ENCODE measurements around the gene OIP5.
A peak's percentile ranks its signal among the peaks of the same experiment; 100 is the strongest.
"Not testable (repeated sequence)": the region's sequence is repeated elsewhere in the genome, so short reads cannot be mapped to it uniquely, and the experiment has no call there.

Gene OIP5

GRCh38 chr15:41332194-41333025, at the start of gene OIP5, which contains the start of gene NUSAP1:
TSS of gene OIP5 (minus strand) at chr15:41332591. CDS start at chr15:41332561, 30 bp downstream.
TSS of gene NUSAP1 (plus strand) at chr15:41332881. CDS start at chr15:41332958, 77 bp downstream.
- peak; percentile 100 for DNase-seq

DNA sequence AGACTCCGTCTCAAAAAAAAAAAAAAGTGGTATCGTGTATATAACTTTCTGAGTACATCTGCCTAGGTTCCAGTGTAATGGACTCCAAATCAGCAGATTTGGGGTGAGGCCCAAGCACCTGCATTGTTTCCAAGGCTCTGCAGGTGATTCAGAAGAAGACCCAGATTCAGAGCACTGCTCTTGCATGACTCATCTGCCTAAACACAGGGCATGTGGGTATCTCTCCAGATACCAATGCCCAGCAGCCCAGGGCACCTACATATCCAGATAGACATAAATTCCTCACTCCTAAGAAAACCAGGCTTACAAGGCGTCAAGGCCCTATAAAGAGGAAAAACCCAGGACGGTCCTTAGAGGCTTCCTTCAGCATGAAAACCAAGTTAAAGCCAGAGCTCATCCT, 45.6 kb upstream of the OIP5 start:
- no peak for DNase-seq

GRCh38 chr15:41367418-41367817, 35.0 kb upstream of the OIP5 start:
- DNase-seq = no peak

DNA sequence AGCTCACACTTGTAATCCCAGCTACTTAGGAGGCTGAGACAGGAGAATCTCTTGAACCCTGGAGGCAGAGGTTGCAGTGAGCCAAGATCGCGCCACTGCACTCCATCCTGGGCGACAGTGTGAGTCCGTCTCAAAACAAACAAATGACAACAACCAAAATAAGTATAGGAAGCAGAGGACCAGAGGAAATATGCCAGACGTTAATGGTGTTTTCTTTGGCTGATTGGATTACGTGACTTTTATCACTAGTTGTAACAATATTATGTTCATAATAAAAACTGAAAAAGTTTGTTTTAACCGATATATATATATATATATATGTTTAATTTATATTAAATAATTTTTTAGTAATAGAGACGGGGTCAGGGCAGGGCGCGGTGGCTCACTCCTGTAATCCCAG, 22.0 kb upstream of the OIP5 start:
- DNase-seq = no peak

DNA sequence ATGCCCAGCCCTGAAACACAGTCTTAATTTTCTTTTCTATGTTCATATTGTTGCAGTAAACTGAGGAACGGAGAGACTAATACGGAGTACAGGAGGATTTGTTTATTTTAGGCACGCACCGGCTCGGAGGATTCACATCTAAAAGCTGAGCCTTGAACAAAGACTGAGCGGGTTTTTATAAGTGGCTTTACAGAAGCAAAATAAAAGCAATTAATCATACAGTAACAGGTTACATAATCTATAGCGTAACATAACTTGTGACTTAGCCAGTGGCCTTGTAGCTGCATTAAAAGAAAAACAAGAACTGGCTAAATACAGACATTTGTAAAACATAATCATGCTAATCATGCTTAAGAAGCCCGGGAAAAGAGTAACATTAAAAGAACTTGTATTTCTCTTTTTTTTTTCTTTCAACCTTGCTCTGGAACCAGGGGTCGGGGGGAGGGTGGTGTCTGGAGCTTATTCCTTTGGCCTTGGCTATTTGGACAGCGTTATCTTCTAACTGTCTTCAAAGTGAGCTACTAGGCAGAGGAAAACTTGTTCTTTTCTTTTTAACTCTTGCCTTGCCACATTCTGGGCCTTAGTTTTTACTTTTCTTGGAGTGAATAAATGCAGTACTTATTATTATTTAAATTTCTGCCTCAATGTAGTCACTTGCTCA, 17.8 kb upstream of the OIP5 start:
- DNase-seq = no peak

DNA sequence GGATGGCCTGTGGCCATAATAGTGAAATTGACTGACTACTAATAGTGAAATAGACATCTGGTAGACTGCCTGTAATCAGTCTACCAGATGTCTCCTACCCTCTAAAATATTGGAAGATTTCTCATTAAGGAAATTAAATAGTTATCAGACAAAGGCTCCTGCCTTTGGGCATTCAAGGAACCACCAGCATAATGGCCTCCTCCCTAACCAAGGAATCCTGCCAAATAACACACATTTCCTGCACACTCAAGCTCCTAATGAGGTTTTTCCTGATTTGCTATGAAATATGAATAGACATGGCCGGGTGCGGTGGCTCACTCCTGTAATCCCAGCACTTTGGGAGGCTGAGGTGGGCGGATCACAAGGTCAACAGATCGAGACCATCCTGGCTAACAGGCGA, 14.8 kb upstream of the OIP5 start:
- DNase-seq = no peak

DNA sequence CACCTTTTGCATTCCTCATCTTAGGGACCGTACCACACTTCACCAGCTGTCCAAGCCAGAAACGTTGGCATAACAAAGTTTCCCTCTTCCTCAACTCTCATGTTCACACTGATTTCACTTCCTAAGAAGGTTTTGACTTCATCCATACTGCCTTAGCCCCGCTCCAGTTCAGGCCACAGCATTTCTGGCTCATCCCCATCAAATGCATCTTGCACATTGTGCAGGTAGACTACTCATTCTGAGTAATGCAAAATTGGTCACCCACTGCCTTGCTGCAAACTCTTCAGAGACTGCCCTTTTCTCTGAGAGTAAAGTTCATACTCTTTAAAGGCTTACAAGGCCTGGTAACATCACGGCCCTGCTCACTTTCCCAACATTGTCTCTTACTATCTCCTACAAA, 9.1 kb upstream of the OIP5 start:
- DNase-seq = no peak

DNA sequence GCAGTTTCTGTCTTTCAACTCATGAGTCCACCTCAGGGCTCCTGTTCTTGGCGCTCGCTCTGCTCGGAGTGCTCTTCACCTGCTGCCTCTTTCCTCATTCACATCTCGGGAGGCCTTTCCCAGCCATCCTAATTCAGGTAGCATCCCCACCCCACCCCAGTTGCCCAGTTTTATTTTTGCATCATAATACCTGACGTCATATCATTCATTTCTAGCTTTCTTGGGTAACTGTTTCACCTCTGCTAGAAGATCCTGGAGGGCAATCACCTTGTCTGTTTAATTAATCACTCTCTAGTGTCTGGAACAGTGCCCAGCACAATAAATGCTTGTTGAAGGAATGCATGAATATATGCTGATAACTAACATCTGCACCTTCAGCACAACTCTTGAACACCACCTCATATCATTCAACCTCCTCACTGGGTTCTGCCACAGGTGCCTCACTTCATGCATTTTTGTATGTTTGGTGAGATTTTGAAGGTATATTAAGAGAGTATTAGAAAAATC, 7.9 kb upstream of the OIP5 start:
- DNase-seq = no peak

DNA sequence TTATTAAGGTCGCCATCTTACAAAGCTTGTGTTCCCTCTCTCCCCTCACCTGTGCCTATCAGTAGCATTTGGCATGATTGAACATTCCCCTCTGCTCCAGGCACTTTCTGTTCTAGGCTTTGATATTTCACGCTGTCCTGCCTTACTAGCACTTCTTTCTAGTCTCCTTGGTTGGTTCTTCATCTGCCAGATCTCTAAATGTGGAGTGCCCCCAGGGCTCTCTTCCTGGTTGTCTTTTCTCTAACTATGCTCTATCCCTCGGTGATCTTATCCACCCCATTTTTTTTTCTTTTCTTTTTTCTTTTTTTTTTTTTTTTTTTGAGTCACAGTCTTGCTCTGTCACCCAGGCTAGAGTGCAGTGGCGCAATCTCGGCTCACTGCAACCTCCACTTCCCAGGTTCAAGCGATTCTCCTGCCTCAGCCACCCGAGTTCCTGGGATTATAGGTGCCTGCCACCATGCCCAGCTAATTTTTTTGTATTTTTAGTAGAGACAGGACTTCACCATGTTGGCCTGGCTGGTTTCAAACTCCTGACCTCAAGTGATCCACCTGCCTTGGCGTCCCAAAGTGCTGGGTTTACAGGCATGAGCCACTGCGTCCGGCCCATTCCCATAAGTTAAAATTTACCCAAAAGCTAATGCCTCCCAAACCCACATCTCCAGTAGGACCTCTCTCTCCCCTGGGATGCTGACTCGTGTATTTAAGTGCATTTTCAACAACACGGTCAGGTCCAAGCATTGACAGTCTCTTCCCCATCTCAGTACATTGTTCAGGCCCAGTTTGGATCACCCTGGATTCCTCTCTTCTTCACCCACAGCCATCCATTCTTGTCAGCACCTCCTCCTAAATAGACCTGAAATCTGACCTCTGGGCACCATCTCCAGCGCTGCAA, 5.5 kb upstream of the OIP5 start:
- DNase-seq = no peak

DNA sequence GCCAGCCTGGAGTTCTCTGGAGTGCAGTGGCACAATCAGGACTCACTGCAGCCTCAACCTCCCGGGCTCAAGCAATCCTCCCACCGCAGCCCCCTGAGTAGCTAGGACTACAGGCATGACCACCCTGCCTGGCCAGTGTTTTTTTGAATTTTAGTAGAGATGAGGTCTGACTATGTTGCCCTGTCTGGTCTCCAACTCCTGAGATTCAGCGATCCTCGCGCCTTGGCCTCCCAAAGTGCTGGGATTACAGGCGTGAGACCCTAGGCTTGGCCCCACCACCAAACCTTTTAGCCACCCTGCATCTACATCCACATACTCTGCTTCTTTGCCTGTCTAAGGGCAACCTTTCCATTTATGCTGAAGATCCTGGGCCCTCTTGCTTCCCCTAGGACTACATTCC, 4.7 kb upstream of the OIP5 start:
- no peak for DNase-seq

DNA sequence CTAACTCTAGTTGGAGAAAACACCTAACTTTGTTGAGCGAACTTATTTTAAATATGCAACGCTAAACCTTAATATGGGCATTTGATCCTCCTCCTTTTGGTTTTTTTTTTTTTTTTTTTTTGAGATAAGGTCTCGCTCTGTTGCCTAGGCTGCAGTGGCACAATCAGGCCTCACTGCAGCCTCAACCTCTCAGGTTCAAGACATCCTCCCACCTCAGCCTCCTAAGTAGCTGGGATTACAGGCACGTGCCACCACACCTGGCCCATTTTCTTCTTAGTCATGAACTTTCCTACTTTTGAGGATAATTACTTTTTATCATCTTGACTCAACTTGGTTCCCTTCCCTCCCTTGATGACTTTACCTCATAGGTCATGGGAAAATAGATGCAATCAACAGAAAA, 4.2 kb upstream of the OIP5 start:
- no peak for DNase-seq

DNA sequence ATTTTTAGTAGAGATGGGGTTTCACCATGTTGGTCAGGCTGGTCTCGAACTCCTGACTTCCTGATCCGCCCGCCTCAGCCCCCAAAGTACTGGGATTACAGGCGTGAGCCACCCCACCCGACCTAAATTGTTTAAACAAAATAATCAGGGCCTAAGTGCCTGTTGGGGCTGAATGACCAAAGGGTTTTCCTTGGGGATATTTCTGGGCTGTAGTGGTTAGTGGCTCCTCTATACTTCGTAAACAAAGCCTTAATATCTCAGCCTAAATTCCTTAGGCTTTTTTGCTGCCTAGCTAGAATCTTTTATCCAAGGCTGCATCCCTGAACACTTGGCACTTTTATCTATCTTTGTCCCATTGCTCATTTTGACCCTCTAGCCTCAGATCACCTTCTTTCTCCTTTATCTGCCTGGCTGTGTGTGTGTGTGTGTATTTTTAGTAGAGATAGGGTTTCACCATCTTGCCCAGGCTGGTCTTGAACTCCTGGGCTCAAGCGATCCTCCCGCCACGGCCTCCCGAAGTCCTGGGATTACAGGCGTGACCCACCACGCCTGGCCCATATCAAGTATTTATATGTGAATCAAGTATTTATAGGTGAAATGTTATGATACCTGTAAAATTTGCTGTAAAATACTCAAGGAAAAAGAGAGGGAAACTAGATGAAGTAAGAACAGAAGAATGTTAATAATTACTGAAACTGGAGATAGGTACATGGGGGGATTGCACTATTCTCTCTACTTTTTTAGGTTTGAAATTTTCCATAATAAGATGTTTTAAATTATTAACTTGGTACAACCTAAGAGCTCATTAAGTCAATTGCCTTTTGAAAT, 2.1 kb upstream of the OIP5 start:
- no peak for DNase-seq

DNA sequence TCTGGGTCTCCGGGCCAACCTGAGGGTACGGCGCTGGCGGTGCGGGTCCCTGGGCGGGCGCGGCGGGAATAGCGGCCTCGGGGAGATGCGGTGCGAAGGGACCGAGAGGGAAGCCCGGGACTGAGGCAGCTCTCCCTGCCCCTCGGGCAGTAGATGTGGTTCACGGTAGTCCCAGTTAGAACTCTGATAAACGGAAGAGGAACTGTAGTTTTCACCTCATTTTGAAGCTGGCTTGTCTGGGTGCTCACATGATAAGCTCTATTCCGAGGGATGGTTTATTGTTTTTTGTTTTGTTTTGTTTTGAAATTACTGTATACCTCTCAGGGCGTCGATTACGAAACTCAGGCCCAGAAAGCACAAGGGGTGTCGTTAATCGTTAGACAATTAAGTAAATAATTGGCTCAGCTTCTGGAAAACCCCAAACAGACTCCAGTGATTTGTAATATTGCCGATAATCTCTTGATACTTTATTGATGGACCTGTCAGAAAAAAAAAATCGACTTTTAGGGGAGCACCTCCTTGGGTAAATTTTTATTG, 703 bp upstream of the OIP5 start:
- DNase-seq = peak; percentile 52

DNA sequence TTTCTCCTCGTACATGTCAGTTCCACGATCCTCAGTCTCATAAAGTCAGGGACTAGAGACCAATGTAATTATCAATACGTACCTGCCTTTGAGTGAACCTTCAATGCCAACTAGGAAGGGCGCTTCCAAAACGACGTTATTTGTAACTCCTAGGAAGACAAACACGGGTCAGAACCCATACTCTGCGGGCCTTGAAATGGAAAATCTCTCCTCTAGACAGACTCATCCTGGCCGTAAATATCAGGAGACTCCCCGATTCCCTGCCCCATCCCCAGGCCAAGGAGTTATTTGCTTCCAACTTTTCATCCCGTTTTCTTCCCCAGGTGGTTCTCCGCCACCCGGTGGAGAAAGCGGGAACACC, 578 bp downstream of the OIP5 start:
- no peak for DNase-seq

- DNase-seq = no peak
Observed at GRCh38 chr15:41331281-41331680, 1.1 kb downstream of the OIP5 start.

- no peak for DNase-seq
Observed at GRCh38 chr15:41323611-41324010, 8.8 kb downstream of the OIP5 start.

DNA sequence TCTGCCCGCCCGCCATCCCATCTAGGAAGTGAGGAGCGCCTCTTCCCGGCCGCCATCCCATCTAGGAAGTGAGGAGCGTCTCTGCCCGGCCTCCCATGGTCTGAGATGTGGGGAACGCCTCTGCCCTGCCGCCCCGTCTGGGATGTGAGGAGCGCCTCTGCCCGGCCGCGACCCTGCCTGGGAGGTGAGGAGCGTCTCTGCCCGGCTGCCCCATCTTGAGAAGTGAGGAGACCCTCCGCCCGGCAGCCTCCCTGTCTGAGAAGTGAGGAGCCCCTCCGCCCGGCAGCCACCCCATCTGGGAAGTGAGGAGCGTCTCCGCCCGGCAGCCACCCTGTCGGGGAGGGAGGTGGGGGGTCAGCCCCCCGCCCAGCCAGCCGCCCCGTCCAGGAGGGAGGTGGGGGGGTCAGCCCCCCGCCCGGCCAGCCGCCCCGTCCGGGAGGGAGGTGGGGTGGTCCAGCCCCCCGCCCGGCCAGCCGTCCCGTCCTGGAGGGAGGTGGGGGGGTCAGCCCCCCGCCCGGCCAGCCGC, 11.5 kb downstream of the OIP5 start:
- not testable (repeated sequence) for DNase-seq

- DNase-seq = no peak
Observed at GRCh38 chr15:41309226-41309905, 23.0 kb downstream of the OIP5 start.

- no peak for DNase-seq
Observed at GRCh38 chr15:41307679-41308078, 24.7 kb downstream of the OIP5 start.

DNA sequence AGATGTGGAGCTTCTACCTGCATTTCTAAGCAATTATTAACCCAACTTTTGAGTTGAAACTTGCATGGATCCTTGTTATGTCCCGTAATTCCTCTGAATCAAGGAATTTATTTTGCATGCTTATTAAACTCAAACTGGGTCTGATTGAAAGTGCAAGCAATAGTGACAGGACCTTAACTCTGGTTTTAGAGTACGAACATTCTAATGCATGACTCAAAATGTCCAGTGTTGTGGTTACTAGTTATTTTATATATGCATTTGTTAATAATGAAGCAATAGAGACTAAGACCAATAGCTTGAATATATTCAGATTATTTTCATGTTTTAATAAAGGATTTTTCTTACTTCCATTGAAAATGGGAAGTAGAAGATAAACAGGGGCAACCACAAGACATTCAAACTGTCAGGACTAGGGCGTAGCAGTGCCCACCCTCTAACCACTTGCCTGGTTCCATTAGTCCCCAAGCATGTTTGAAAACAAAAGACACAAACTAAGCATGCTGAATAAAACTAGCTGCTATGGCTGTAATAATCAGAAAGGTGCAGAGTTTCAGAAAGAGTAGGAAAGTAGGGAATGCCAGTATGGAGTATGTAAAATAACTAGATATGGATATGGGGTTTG, 28.1 kb downstream of the OIP5 start:
- DNase-seq = no peak

- DNase-seq = no peak
Observed at GRCh38 chr15:41301587-41301986, 30.8 kb downstream of the OIP5 start.

All from suppressor macrophage treated with lipopolysaccharide for 4 hours (primary cell).